Measurements from ENCODE around the gene PALM3. TPM values are rescaled to one million over a fixed set of nuclear protein-coding genes. Genes with fewer than 3 reads are reported as not detected.

PALM3 gene
- total RNA-seq, 1 experiment from 2014 or later: 3.3 TPM

- DNase-seq (ENCODE audit: low read depth, low spot score): no peak
- Histone ChIP-seq H3K27ac (ENCODE audit: low read depth, low read length) (peak overlapping the region; percentile 21; the same call in 1 of the 2 replicates), H3K27me3 (ENCODE audit: insufficient read depth, low read length) (no peaks in the 10 kb centered on the region), H3K4me2 (ENCODE audit: low read length) (peak overlapping the region; percentile 29; the same call in 1 of the 2 replicates), H3K4me3 (replicated peaks in 1 of 2; ENCODE audit: low read depth in 1 of 2, low read length in 2 of 2) (no peak overlapping the region), H2AFZ (ENCODE audit: low read depth, low read length, poor library complexity, severe bottlenecking) (no peak overlapping the region), H4K20me1 (ENCODE audit: insufficient read depth) (no peaks in the 10 kb centered on the region), H3K9me2 (ENCODE audit: insufficient read depth) (no peaks in the 10 kb centered on the region), H3K9me3 (ENCODE audit: control insufficient read depth in 1 of 2, insufficient read depth in 1 of 2, low read depth in 1 of 2, low read length in 2 of 2) (no peaks in the 10 kb centered on the region), H3K36me3 (ENCODE audit: control insufficient read depth in 1 of 2, insufficient read depth in 2 of 2, low read length in 2 of 2) (no peaks in the 10 kb centered on the region; a peak in 1 of 4 replicates), H3K79me2 (ENCODE audit: insufficient read depth, low read length) (no peaks in the 10 kb centered on the region), H3K9ac (ENCODE audit: low read length) (no peak overlapping the region), H3K4me1 (ENCODE audit: control insufficient read depth in 1 of 2, insufficient read depth in 2 of 2, low read length in 2 of 2) (peaks cover 7 to 35% of the 10 kb centered on the region in 2 experiments; a peak in 3 of 4 replicates)
- peak; percentile 92 for ATAC-seq
- TF ChIP-seq ZNF274 (IDR thresholded peaks at IDR 0.05; ENCODE audit: low read depth, low read length) (no peak), RAD21 (IDR thresholded peaks at IDR 0.05; ENCODE audit: low read depth) (peak; percentile 12; the same call in 1 of the 2 replicates), SP1 (IDR thresholded peaks at IDR 0.05; ENCODE audit: low read depth) (no peak), POLR2A (IDR thresholded peaks at IDR 0.05; ENCODE audit: borderline replicate concordance, extremely low read depth, insufficient read depth, insufficient read length) (peak; percentile 20), CBX3 (IDR thresholded peaks at IDR 0.05; ENCODE audit: low read depth) (0 out of 2 replicates have a peak, but pooled peaks have one; percentile 8), YY1 (IDR thresholded peaks at IDR 0.05; ENCODE audit: extremely low read depth, insufficient replicate concordance, low read depth, low read length) (no peak), CTCF (IDR thresholded peaks at IDR 0.05 in 2 of 3, conservative IDR thresholded peaks at IDR 0.05 in 1 of 3; ENCODE audit: borderline replicate concordance in 1 of 3, insufficient read depth in 1 of 3, low read depth in 2 of 3, low read length in 2 of 3) (peak; percentile 24 to 75 (median 72); a peak in 4 of 6 replicates)
- POLR2A ChIA-PET: no interaction called here
- CTCF ChIA-PET: no interaction called here
- no TSS peak for BruUV-seq (replicated peaks)
- RAD21 ChIA-PET (ENCODE audit: low non-redundant PET in 1 of 2, low total read pairs in 2 of 2, uncharacterized antibody in 2 of 2, unreplicated experiment in 2 of 2): no interaction called here
- intact Hi-C loops (cut with micrococcal nuclease): no loop called here
Observed at GRCh38 chr19:14023404-14024235, 38.3 kb downstream of the PALM3 start.

All from HCT116 (cell line).